Choroid plexus epithelial cell (primary cell): ENCODE data around the gene BCKDK.
"Not testable (repeated sequence)": the region's sequence is repeated elsewhere in the genome, so short reads cannot be mapped to it uniquely, and the experiment has no call there.

Source experiments
- DNase-seq: peaks from one replicate; pipeline ENCODE4 v3.0.0-alpha.2; 2010; ENCODE audit warnings: low read depth
- H3K4me3 ChIP-seq: 2 replicates; pipeline ENCODE4 v1.5.1; 2011; ENCODE audit warnings: low read depth, mild to moderate bottlenecking, control low read depth, low read length, moderate library complexity
- TF ChIP-seq, protein P1 (sequence below): conservative IDR thresholded peaks from 2 replicates; pipeline ENCODE4 v1.5.1; 2011; ENCODE audit warnings: low read depth, mild to moderate bottlenecking, control low read depth, inconsistent platforms, low read length, moderate library complexity

Gene BCKDK

DNA sequence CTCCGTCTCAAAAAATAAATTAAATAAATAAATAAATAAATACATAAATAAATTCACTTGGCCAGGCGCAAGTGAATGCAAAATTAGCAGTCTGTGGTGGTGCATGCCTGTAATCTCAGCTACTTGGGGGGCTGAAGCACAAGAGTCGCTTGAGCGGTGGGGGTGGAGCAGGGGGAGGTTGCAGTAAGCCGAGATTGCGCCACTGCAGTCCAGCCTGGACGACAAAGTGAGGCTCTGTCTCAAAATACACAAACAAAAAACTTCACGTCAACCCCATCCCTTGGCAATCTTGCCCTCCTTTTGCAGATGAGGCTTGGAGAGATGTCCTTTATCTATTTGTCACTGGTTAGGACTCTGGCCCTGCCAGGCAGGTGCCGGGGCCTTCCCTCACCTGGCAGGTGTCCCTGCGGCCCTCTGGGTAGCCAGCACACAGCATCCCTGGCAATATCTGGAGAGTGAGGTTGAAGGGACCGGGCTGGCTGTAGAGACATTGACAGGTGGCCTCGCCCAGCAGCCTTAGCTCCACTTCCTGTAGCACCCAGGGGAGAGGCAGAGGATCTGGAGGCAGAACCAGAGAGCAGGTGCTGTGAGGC, 37.3 kb downstream of the BCKDK start:
- no peak for DNase-seq
- H3K4me3 ChIP-seq = no peak overlapping the region
- TF ChIP-seq, protein P1, sequence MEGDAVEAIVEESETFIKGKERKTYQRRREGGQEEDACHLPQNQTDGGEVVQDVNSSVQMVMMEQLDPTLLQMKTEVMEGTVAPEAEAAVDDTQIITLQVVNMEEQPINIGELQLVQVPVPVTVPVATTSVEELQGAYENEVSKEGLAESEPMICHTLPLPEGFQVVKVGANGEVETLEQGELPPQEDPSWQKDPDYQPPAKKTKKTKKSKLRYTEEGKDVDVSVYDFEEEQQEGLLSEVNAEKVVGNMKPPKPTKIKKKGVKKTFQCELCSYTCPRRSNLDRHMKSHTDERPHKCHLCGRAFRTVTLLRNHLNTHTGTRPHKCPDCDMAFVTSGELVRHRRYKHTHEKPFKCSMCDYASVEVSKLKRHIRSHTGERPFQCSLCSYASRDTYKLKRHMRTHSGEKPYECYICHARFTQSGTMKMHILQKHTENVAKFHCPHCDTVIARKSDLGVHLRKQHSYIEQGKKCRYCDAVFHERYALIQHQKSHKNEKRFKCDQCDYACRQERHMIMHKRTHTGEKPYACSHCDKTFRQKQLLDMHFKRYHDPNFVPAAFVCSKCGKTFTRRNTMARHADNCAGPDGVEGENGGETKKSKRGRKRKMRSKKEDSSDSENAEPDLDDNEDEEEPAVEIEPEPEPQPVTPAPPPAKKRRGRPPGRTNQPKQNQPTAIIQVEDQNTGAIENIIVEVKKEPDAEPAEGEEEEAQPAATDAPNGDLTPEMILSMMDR = no peak

DNA sequence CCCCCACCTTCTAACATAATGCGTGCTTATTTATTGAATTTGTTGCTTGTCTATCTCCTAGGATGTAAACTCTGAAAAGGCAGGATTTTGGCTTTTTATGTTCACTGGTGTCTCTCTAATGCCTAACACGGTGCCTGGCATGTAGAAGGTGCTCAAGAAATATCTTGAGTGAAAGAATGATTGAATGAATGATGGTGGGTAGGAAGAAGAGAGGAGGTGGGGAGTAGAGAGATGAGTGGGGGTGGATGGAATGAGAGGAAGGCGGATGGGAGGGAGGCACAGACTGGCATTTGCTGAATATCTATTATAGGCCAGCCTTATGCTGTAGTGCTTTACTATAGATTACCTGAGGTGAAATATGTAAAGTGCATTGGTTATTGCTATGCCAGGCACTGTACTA, 39.4 kb downstream of the BCKDK start:
- TF ChIP-seq, protein P1 = no peak
- H3K4me3 ChIP-seq = no peak overlapping the region
- no peak for DNase-seq

DNA sequence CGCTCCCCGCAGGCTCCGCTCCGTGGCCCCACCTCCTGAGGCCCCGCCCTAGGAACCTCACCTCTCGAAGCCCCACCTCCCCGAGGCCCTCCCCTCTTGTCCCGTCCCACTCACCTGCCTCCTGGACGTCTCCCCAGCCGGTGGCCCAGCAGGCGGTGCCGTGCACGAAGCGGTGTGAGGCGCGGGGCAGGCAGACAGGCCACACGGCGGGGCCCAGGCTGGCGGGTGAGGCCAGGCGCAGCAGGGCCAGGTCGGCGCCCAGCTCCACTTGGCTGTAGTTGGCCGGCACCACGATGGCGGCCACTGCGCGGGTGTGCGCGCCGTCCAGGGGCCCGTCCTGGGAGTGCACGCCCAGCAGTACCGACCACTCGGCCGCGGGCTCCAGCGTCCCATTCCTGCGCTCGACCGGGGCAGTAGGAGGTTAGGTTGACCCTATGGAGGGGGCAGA, 40.1 kb downstream of the BCKDK start:
- DNase-seq = no peak
- no peak overlapping the region for H3K4me3 ChIP-seq
- TF ChIP-seq, protein P1 = no peak

DNA sequence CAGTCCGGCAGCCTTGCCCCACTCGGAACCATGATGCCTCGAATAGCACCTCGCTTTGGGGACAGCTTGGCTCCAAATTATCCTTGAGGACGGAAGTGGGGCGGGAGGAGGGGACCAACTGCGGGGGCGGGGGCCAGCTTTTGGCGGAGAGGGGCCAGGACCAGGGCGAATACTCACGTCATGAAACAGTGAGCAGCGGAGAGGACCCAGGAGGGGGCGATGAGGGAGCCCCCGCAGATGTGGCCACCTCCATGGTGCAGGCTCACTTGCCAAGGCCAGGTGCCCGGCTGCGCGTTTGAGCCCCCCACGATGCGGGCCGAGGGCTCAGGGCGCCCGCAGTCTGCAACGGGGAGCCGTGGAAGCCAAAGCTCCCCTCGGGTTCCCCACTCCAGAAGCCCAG, 40.7 kb downstream of the BCKDK start:
- TF ChIP-seq, protein P1 = no peak
- H3K4me3 ChIP-seq = no peak overlapping the region
- no peak for DNase-seq

DNA sequence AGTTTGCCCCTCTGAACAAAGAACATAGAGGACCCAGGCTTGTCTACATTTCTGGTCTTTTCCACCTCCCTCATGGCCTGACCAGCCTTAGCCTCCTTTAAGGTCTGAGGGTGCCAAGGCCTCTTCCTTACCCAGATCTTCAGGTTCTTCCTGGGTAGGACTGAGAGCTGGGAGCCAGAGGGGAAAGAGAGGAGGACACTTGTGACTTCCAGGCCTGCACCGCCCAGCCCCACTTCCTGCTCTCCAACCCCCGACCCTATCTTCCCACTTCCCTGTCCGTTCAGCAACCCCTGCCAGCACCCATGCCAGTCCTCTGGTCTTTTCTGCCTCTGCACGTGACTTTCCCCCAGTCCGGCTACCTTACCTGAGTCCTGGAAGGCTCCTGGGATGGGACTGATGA, 41.1 kb downstream of the BCKDK start:
- DNase-seq = no peak
- TF ChIP-seq, protein P1 = no peak
- no peak overlapping the region for H3K4me3 ChIP-seq

DNA sequence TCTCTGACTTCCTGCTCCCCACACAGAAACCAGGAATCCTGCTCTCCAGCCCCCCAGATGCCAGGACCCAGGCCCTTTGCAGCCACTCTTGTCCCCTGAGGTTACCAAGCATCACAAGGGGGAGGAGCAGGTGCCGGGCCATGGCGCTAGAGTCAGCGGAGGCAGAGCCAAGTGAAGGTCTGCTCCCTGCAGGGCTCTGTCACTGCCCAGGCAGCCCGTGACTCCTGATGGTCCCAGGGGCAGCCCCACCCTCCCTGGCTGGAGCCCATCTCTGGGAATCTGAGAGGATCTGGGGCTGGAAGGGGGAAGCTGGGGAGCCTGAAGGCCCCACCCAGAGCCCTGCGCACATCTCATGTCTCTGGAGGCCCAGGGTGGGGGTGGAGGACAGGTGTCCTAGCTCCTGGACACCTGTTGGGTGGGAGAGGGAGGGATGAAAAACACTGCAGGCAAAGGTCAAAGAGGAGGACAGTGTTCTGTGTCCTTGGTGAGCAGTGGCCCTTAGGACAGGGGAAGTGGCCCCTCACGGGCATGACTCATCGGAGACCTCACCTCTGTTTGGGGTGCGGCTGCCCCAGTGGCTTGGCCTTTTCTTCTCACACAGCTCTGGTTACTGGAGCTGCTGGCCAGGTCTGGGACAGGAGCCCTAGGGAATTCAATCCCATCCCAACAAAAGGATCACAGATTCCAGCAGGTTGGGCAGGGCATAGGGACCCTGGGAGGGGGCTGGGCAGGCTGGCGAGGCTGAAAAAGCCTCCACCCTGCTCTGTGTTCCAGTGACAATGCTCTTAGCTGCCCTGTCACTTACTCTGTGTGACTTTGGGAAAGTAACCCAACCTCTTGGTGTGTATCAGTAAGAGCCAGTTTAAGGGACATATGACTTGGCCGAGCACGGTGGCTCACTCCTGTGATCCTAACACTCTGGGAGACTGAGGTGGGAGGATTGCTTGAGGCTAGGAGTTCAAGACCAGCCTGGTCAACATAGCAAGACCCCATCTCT, 42.0 kb downstream of the BCKDK start, which contains the start of gene PRSS36:
Gene PRSS36 (minus strand): TSS at position 173 of the 997 bp plus-strand sequence. CDS start 31 bp downstream, at position 142.
- H3K4me3 ChIP-seq = no peak within 1 kb of the TSS
- no peak for DNase-seq
- TF ChIP-seq, protein P1 = no peak

DNA sequence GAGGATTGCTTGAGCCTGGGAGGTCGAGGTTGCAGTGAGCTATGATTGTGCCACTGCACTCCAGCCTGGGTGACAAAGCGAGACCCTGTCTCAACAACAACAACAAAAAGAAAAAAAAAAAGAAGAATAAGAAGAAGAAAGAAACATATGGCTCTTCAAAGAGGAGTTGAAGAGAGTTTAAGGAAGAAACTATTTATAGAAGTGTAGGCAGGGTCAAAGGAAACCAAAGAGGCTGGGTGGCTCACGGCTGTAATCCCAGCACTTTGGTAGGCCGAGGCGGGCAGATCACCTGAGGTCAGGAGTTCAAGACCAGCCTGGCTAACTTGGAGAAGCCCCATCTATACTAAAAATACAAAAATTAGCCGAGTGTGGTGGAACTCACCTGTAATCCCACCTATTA, 42.8 kb downstream of the BCKDK start:
- DNase-seq, H3K4me3 ChIP-seq: not testable (repeated sequence)
